NB4 (cell line): ENCODE results near the gene ISG15.

Source experiments
- DNase-seq: peaks from one replicate; pipeline ENCODE4 v3.0.0; 2010; ENCODE audit warnings: low read depth
- H3K4me3 ChIP-seq: one replicate; pipeline ENCODE4 v1.5.1; 2011; ENCODE audit warnings: mild to moderate bottlenecking, low read depth, low read length, moderate library complexity
- MYC ChIP-seq: IDR thresholded peaks from 2 replicates; pipeline ENCODE4 v1.6.1; 2011; ENCODE audit warnings: low read depth, low read length
- POLR2A ChIP-seq: IDR thresholded peaks from 2 replicates; pipeline ENCODE4 v1.6.1; 2011; ENCODE audit warnings: mild to moderate bottlenecking; ENCODE audit not compliant: insufficient read length; ENCODE audit errors: extremely low read depth
- TF ChIP-seq, protein P1 (sequence below): IDR thresholded peaks from one replicate; pipeline ENCODE4 v1.5.1; 2012; ENCODE audit warnings: low read depth, low read length
- TF ChIP-seq, protein P2 (sequence below): IDR thresholded peaks from 2 replicates; pipeline ENCODE4 v1.6.1; 2011; ENCODE audit warnings: low read depth, low read length

ISG15 gene

DNA sequence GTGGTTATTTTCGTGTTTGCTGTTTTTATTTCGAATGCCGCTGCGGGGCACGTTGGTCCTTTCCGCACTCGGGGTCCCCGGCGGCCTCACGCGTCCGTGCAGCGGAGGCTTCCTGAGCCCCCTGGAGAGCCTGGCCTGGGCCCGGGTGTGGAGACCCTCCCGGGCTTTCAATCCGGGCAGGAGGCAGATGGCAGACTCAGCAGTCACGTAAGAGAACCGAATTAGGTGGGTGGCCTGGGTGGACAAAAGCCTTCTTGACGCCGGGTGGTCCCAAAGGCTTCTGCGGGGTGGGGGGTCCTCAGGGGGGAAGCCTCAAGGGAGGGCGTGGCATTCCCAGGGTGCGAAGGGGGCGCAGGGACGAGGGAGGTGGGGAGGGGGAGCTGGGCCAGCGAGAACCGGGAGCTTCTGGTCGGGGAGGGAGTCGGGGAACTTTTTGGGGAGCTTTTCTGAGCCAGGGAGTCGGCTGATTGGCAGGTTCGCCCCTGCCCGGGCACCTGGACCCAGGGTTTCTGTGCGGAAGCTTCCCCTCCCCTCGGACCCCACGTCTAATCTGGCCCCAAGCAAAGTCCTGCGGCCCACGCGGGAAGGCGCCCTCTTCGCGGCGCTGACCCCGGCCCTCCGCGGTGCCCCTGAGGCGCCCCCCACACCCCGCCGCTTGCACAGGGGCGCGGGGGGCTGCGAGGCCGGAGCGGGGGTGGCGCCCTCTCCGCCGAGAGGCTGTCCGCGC is 12.1 kb upstream of the ISG15 start:
- no peak overlapping the region for H3K4me3 ChIP-seq
- no peak for DNase-seq
- TF ChIP-seq MYC (no peak), POLR2A (no peak)
- TF ChIP-seq, protein P1, sequence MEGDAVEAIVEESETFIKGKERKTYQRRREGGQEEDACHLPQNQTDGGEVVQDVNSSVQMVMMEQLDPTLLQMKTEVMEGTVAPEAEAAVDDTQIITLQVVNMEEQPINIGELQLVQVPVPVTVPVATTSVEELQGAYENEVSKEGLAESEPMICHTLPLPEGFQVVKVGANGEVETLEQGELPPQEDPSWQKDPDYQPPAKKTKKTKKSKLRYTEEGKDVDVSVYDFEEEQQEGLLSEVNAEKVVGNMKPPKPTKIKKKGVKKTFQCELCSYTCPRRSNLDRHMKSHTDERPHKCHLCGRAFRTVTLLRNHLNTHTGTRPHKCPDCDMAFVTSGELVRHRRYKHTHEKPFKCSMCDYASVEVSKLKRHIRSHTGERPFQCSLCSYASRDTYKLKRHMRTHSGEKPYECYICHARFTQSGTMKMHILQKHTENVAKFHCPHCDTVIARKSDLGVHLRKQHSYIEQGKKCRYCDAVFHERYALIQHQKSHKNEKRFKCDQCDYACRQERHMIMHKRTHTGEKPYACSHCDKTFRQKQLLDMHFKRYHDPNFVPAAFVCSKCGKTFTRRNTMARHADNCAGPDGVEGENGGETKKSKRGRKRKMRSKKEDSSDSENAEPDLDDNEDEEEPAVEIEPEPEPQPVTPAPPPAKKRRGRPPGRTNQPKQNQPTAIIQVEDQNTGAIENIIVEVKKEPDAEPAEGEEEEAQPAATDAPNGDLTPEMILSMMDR, result no peak
- TF ChIP-seq, protein P2, sequence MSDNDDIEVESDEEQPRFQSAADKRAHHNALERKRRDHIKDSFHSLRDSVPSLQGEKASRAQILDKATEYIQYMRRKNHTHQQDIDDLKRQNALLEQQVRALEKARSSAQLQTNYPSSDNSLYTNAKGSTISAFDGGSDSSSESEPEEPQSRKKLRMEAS, result no peak

DNA sequence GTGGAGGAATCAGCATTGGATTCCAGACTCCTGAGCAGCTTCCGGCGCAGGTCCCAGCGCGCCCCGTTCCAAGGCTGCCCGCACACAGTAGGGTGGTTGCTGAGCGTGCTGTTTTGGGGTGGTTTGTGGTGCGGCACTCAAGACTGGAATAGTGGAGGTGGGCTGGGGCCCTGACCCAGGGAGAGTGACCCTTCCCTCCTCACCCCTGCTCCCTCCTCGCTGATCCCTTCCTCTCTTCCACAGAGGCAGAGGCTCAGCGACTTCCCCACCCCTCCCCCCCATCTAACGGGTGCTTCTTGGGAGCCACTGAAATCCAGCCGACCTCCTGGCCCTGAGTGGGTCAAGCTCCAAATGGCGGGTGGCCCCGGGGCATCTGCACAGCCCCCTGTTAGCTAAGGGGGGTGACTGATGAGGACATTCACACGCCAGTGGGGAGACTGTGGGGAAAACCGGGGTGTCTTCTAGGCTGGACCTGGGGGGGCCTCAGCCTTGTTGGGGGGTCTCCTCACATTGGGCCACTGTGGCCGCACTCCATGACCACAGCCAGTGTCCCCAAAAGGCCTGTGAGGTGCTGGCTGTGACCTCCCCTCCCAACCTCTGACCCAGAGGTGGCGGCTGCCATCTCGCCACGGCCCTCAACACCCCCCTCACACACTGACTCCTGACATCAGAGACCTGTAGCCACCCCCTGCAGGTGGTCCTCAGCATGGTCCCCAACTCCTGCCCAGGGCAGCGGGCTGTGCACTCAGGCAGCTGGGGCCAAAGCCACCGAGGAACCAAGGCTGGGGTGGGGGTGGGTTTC is 9.5 kb upstream of the ISG15 start:
- no peak for TF ChIP-seq MYC
- H3K4me3 ChIP-seq, result no peak overlapping the region
- no peak for DNase-seq

DNA sequence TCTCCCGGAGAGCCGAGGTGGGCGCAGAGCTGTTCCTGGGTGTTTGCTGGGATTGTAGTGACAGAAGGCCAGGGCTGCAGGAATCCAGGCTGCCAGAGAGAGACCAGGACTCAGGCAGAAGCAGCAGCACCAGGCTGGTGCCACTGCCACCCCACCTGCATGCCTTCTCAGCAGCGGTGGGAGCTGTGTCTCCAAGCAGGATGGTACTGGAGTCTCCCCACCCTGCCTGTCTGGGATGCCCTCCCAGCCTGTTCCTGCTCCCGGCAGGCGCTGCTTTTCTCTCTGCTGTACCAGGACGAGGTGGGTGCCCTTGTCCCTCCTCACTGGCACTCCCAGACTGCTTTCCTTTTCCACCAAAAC is 8.9 kb upstream of the ISG15 start:
- TF ChIP-seq, protein P2, result no peak
- TF ChIP-seq MYC, result no peak
- TF ChIP-seq, protein P1, result no peak
- TF ChIP-seq POLR2A, result no peak
- DNase-seq, result no peak
- no peak overlapping the region for H3K4me3 ChIP-seq

DNA sequence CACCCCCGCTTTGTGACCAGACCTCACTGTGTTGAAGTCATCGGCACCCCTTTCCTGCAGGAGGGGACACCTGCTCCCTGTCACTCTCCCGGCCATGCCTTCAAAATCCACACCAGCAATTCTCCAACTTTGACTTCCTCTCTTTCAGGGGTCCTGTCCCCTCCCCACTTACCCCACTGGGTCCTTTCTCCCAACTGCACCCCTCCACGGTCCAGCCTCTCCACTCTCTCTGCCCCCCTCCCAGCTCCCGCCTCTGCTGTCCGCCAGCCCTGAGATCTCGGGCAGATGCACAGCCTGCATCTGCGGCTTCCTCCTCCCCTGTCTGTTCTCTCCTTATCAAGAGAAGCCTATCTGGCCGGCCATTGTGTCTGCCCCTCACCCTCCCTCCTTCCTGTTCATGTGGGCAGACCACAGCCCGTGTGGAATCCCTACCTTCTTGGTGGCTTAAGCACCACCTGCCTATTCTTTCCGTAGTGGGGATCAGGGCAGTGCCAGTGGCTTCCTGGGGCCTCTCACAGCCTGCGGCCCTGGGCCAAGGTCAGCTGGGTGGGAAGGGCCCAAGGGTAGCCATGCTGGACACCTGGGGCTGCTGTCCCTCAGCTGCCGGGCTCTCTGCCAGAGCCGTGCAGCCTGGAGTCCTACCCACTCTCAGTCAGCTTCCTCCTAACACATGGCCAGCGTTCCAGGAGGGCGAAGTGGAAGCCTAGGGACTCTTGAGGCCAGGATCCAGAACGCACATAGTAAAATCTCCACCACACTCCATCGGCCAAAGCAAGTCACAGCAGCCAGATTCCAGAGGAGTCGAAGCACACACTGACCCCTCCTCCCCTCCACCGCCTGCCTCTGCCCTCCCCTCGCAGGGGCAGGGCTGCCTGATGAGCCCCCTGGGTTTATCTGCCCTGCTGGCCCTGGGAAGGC is 8.3 kb upstream of the ISG15 start:
- peak; percentile 63 for DNase-seq
- H3K4me3 ChIP-seq, result no peak overlapping the region
- TF ChIP-seq MYC (no peak), POLR2A (no peak)
- TF ChIP-seq, protein P1, result no peak
- TF ChIP-seq, protein P2, result no peak

DNA sequence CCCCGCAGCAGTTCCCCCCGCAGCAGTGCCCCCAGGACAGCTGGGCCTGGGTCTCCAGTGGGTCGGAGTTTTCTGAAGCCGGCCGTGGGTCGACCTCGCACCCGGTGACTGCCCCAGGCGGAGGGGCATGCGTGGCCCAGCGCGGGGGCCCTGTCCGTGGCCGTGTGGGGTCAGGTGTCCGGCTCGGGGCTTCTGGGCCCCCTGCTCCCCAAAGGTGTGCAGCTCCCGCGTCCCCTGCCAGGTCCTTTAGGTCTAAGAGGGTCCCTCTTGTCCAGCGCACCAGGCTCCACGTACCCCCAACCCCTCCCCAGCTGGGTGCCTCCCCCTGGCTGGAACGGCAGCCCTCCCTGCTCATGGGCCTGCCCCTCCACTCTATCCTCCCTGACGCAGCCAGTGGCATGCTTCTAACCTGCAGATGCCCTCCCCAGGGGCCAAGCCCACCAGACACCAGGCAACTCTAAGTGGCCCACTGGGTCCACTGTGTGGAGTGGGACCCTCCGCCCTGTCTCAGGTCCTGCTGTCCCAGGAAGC is 7.5 kb upstream of the ISG15 start:
- H3K4me3 ChIP-seq, result no peak overlapping the region
- TF ChIP-seq, protein P1, result no peak
- TF ChIP-seq POLR2A (no peak), MYC (no peak)
- TF ChIP-seq, protein P2, result no peak
- DNase-seq, result no peak
